GM12878 (cell line): ENCODE measurements around the gene PMS1. TPM values are rescaled to one million over a fixed set of nuclear protein-coding genes. Genes with fewer than 3 reads are reported as not detected.

Experiments
- ATAC-seq: fragments of 200-7000 bp; cut with Tn5 transposase; 3 replicates; pipeline ENCODE4 v1.9.1; 2020; ENCODE audit warnings: mild to moderate bottlenecking, moderate library complexity
- BruUV-seq: library from RNA; stranded (reverse); fragments of 400-500 nt; replicated peaks from 2 replicates; lab custom pipeline; 2021; lab: Mats Ljungman, UMichigan
- CTCF ChIA-PET: fragments of 300-600 bp; sonication (Branson Sonifier 250); formaldehyde crosslinking; extraction: SDS; loops from one replicate; lab custom pipeline; 2021; ENCODE audit warnings: inconsistent platforms; lab: Yijun Ruan, JAX
- POLR2A ChIA-PET: fragments of 350-600 bp; formaldehyde crosslinking; extraction: SDS; loops from one replicate; lab custom pipeline; 2021; ENCODE audit warnings: inconsistent platforms; lab: Charles Lee
- RAD21 ChIA-PET: fragments of 300-600 bp; sonication (Branson Sonifier 250); formaldehyde crosslinking; loops from one replicate; lab custom pipeline; 2023; ENCODE audit warnings: antibody characterized with exemption; ENCODE audit not compliant: unreplicated experiment; lab: Charles Lee
- SMC1A ChIA-PET: fragments of 300-600 bp; sonication (Branson Sonifier 250); formaldehyde crosslinking; loops from one replicate; lab custom pipeline; 2023; ENCODE audit not compliant: unreplicated experiment, uncharacterized antibody; lab: Charles Lee
- DNase-seq: peaks from one replicate; pipeline ENCODE4 v3.0.0-alpha.2; 2011; ENCODE audit warnings: low read depth, low spot score
- FAIRE-seq: peaks from 3 replicates; lab custom pipeline; 2011; peaks lifted over from hg19 to GRCh38; lab: Jason Lieb, UNC
- H2AFZ ChIP-seq: 2 replicates; pipeline ENCODE4 v1.6.0; 2011; ENCODE audit warnings: low read depth, low read length, control low read depth; ENCODE audit not compliant: control insufficient read depth
- H3K27ac ChIP-seq: 2 replicates; pipeline ENCODE4 v1.5.1; 2011; ENCODE audit warnings: control low read depth; ENCODE audit not compliant: control insufficient read depth, insufficient read depth
- H3K27me3 ChIP-seq, 2 experiments: replicated peaks in 1 of 2; 2 replicates each; pipeline versions ENCODE4 v1.6.0 to v1.6.1; 2011; ENCODE audit warnings: low read length in 1 of 2; ENCODE audit not compliant: control insufficient read depth in 2 of 2, insufficient read depth in 2 of 2
- H3K36me3 ChIP-seq, 2 experiments: 2 replicates each; pipeline ENCODE4 v1.5.1; 2011; ENCODE audit warnings: low read length in 1 of 2; ENCODE audit not compliant: control insufficient read depth in 2 of 2, insufficient read depth in 2 of 2
- H3K4me1 ChIP-seq: 2 replicates; pipeline ENCODE4 v1.6.1; 2011; ENCODE audit warnings: mild to moderate bottlenecking, low read length, moderate library complexity, mixed read lengths; ENCODE audit not compliant: control insufficient read depth, insufficient read depth
- H3K4me2 ChIP-seq: 2 replicates; pipeline ENCODE4 v1.6.0; 2011; ENCODE audit warnings: control low read depth; ENCODE audit not compliant: control insufficient read depth, insufficient read depth
- H3K4me3 ChIP-seq: fragments of 200-600 bp; sonication (generic); 2 replicates; pipeline ENCODE4 v1.5.1; 2016
- H3K79me2 ChIP-seq: 2 replicates; pipeline ENCODE4 v1.6.0; 2011; ENCODE audit warnings: low read length; ENCODE audit not compliant: control insufficient read depth, insufficient read depth
- H3K9ac ChIP-seq: 2 replicates; pipeline ENCODE4 v1.8.0; 2011; ENCODE audit warnings: low read length, control low read depth, mixed read lengths; ENCODE audit not compliant: control insufficient read depth, insufficient read depth
- H3K9me3 ChIP-seq: replicated peaks from 3 replicates; pipeline ENCODE4 v1.5.1; 2011; ENCODE audit warnings: mild to moderate bottlenecking, low read length; ENCODE audit not compliant: control insufficient read depth, insufficient read depth
- H4K20me1 ChIP-seq: 2 replicates; pipeline ENCODE4 v1.6.0; 2011; ENCODE audit not compliant: control insufficient read depth, insufficient read depth
- BCL11A ChIP-seq: IDR thresholded peaks from 2 replicates; pipeline ENCODE4 v1.6.1; 2011; ENCODE audit warnings: low read depth, low read length
- FOS ChIP-seq: IDR thresholded peaks from 3 replicates; pipeline ENCODE4 v1.6.1; 2011; ENCODE audit warnings: borderline replicate concordance; ENCODE audit not compliant: insufficient read length; ENCODE audit errors: extremely low read depth
- HDAC2 ChIP-seq: fragments of 200-600 bp; sonication (generic); IDR thresholded peaks from 2 replicates; pipeline ENCODE4 v1.6.1; 2017
- NFXL1 ChIP-seq: fragments of 450-650 bp; IDR thresholded peaks from 2 replicates; pipeline ENCODE4 v1.6.1; 2017; ENCODE audit warnings: antibody characterized with exemption, mild to moderate bottlenecking, borderline replicate concordance
- PRDM15 ChIP-seq: fragments of 450-650 bp; formaldehyde crosslinking; IDR thresholded peaks from 2 replicates; pipeline ENCODE4 v1.4.0; 2020; ENCODE audit warnings: mild to moderate bottlenecking, moderate library complexity
- SIN3A ChIP-seq: IDR thresholded peaks from 2 replicates; pipeline ENCODE4 v1.6.1; 2012; ENCODE audit warnings: low read depth, low read length, improper control_type of control experiment
- YY1 ChIP-seq: IDR thresholded peaks from 2 replicates; pipeline ENCODE4 v1.6.1; 2011; ENCODE audit warnings: low read depth, mild to moderate bottlenecking, low read length
- ZNF217 ChIP-seq: fragments of 450-650 bp; IDR thresholded peaks from 2 replicates; pipeline ENCODE4 v1.6.1; 2017; ENCODE audit warnings: antibody characterized with exemption, mild to moderate bottlenecking
- WGBS: methylation state at CpG from one replicate; pipeline ENCODE4 v1.1.6; 2016; ENCODE audit warnings: low lambda C conversion rate; ENCODE audit not compliant: insufficient replicate concordance, insufficient coverage; ENCODE audit errors: missing lambda C conversion rate; 5-methylcytosine and 5-hydroxymethylcytosine counted together
- in situ Hi-C: fragments of 300-500 bp; cut with MboI; formaldehyde crosslinking; loops from 9 replicates; pipeline ENCODE4 v1.14.3; 2018; ENCODE audit warnings: mixed read lengths
- intact Hi-C: fragments of 100-400 bp; cut with micrococcal nuclease; formaldehyde crosslinking; loops from one replicate; pipeline ENCODE4 v1.14.2; 2022; ENCODE audit not compliant: unreplicated experiment
- polyA plus RNA-seq, 11 experiments: library from polyadenylated mRNA; depleted of rRNA in 4 of 11; unstranded in 6 of 11; stranded (reverse) in 5 of 11; fragments of >200 nt; fragmentation: Nextera tagmentation in 4 of 11; fragmentation: Illumina TruSeq in 1 of 11; extraction: Ambion mirVana in 4 of 11; extraction: Trizol in 1 of 11; gene quantifications; 1 replicate in 1 of 11; 2 replicates in 10 of 11; pipeline versions ENCODE4 v1.2.1 to v1.2.3, GENCODE V29; 2011 to 2016; ENCODE audit warnings: inconsistent platforms in 2 of 11, missing spikeins in 2 of 11, low read depth in 1 of 11
- total RNA-seq, 4 experiments: library from RNA; depleted of rRNA in 3 of 4; stranded (reverse); fragments of >200 nt in 3 of 4; fragmentation: Illumina TruSeq in 1 of 4; extraction: Trizol in 1 of 4; gene quantifications; 2 replicates each; pipeline versions ENCODE4 v1.2.1 to v1.2.3, GENCODE V29; 2013 to 2021
- TF ChIP-seq, protein P1 (sequence below): fragments of 450-650 bp; IDR thresholded peaks from 2 replicates; pipeline ENCODE4 v1.6.1; 2017; ENCODE audit warnings: antibody characterized with exemption, mild to moderate bottlenecking, moderate library complexity
- TF ChIP-seq, protein P2 (sequence below): fragments of 450-650 bp; formaldehyde crosslinking; IDR thresholded peaks from 2 replicates; pipeline ENCODE4 v1.4.0; 2022; ENCODE audit warnings: mild to moderate bottlenecking, moderate library complexity

The PMS1 gene
- total and polyA plus RNA-seq, 10 of the 15 experiments (the other 5 are each of a cell fraction or from before 2014, with no cell fraction given), result 18.7 to 50.6 (median 29.5) TPM

- Histone ChIP-seq H4K20me1 (no peaks in the 10 kb centered on the region), H2AFZ (no peak overlapping the region), H3K9me3 (no peaks in the 10 kb centered on the region; the same call in 2 of the 3 replicates), H3K4me3 (no peak overlapping the region), H3K9ac (no peak overlapping the region), H3K27ac (no peak overlapping the region), H3K79me2 (no peaks in the 10 kb centered on the region), H3K4me2 (no peak overlapping the region), H3K36me3 (peaks cover 0 to 3% of the 10 kb centered on the region in 2 experiments; a peak in 1 of 4 replicates), H3K4me1 (no peaks in the 10 kb centered on the region), H3K27me3 (no peaks in the 10 kb centered on the region)
- ChIA-PET POLR2A (no interaction called here), RAD21 (no interaction called here), CTCF (interaction anchor here (1.2 kb wide), 1 partner anchor 59 kb away, joined by 5 read pairs; no protein-coding TSS in a partner anchor), SMC1A (interaction anchor here (0.7 to 2.6 kb wide), 4 partner anchors 9 to 60 kb away, joined by 3 to 11 read pairs (median 6); no protein-coding TSS in a partner anchor)
- BruUV-seq, result no TSS peak
- intact Hi-C loops (no loop called here), in situ Hi-C loops (no loop called here)
- ATAC-seq, result no peak
- DNase-seq, result no peak
- TF ChIP-seq ZNF217 (no peak), PRDM15 (CRISPR knock-in tag) (no peak), NFXL1 (no peak), SIN3A (no peak), BCL11A (no peak), FOS (no peak), HDAC2 (no peak), YY1 (no peak)
- TF ChIP-seq, protein P1, sequence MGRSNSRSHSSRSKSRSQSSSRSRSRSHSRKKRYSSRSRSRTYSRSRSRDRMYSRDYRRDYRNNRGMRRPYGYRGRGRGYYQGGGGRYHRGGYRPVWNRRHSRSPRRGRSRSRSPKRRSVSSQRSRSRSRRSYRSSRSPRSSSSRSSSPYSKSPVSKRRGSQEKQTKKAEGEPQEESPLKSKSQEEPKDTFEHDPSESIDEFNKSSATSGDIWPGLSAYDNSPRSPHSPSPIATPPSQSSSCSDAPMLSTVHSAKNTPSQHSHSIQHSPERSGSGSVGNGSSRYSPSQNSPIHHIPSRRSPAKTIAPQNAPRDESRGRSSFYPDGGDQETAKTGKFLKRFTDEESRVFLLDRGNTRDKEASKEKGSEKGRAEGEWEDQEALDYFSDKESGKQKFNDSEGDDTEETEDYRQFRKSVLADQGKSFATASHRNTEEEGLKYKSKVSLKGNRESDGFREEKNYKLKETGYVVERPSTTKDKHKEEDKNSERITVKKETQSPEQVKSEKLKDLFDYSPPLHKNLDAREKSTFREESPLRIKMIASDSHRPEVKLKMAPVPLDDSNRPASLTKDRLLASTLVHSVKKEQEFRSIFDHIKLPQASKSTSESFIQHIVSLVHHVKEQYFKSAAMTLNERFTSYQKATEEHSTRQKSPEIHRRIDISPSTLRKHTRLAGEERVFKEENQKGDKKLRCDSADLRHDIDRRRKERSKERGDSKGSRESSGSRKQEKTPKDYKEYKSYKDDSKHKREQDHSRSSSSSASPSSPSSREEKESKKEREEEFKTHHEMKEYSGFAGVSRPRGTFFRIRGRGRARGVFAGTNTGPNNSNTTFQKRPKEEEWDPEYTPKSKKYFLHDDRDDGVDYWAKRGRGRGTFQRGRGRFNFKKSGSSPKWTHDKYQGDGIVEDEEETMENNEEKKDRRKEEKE, result no peak
- TF ChIP-seq, protein P2, sequence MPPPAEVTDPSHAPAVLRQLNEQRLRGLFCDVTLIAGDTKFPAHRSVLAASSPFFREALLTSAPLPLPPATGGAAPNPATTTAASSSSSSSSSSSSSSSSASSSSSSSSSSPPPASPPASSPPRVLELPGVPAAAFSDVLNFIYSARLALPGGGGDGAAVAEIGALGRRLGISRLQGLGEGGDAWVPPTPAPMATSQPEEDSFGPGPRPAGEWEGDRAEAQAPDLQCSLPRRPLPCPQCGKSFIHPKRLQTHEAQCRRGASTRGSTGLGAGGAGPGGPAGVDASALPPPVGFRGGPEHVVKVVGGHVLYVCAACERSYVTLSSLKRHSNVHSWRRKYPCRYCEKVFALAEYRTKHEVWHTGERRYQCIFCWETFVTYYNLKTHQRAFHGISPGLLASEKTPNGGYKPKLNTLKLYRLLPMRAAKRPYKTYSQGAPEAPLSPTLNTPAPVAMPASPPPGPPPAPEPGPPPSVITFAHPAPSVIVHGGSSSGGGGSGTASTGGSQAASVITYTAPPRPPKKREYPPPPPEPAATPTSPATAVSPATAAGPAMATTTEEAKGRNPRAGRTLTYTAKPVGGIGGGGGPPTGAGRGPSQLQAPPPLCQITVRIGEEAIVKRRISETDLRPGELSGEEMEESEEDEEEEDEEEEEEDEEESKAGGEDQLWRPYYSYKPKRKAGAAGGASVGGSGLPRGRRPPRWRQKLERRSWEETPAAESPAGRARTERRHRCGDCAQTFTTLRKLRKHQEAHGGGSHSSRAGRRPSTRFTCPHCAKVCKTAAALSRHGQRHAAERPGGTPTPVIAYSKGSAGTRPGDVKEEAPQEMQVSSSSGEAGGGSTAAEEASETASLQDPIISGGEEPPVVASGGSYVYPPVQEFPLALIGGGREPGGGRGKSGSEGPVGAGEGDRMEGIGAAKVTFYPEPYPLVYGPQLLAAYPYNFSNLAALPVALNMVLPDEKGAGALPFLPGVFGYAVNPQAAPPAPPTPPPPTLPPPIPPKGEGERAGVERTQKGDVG (CRISPR knock-in tag), result no peak
- WGBS, result 100% methylated on average over 1 of the region's 1 CpG
- no peak for FAIRE-seq
These were observed 74.0 kb downstream of the PMS1 start for GRCh38 chr2:189858291-189858690.
